Kidney (tissue), 14 donors: ENCODE measurements around the gene GC. TPM values are rescaled to one million over a fixed set of nuclear protein-coding genes. Genes with fewer than 3 reads are reported as not detected.

ENCODE experiments used
- DNase-seq, 5 donors: peaks; one replicate each; pipeline ENCODE4 v3.0.0-alpha.2; 2013 to 2020
- FAIRE-seq: peaks from 2 replicates; lab custom pipeline; 2012; peaks lifted over from hg19 to GRCh38; lab: Jason Lieb, UNC
- H3K27ac ChIP-seq, 2 donors: one replicate each; pipeline ENCODE4 v1.7.0; 2013; ENCODE audit warnings: low read depth in 2 of 2, low read length in 2 of 2, inconsistent platforms in 1 of 2
- H3K27me3 ChIP-seq: one replicate; pipeline ENCODE4 v1.7.1; 2013; ENCODE audit warnings: low read length, inconsistent platforms; ENCODE audit not compliant: control insufficient read depth, insufficient read depth
- H3K36me3 ChIP-seq, 3 donors: one replicate each; pipeline versions ENCODE4 v1.7.0 to v1.7.1; 2013; ENCODE audit warnings: low read length in 3 of 3, control low read depth in 1 of 3, inconsistent platforms in 1 of 3; ENCODE audit not compliant: insufficient read depth in 3 of 3, control insufficient read depth in 2 of 3
- H3K4me1 ChIP-seq, 3 donors: one replicate each; pipeline versions ENCODE4 v1.7.0 to v1.7.1; 2013; ENCODE audit warnings: low read length in 3 of 3, inconsistent platforms in 1 of 3, low read depth in 1 of 3; ENCODE audit not compliant: control insufficient read depth in 2 of 3, insufficient read depth in 2 of 3
- H3K4me3 ChIP-seq, 3 donors: one replicate each; pipeline versions ENCODE4 v1.7.0 to v1.8.1; 2013; ENCODE audit warnings: low read length in 3 of 3, control low read depth in 1 of 3, inconsistent platforms in 1 of 3
- H3K9ac ChIP-seq, 3 donors: one replicate each; pipeline versions ENCODE4 v1.7.0 to v1.7.1; 2013; ENCODE audit warnings: low read length in 3 of 3, control low read depth in 1 of 3, inconsistent platforms in 1 of 3
- H3K9me3 ChIP-seq, 3 donors: one replicate each; pipeline versions ENCODE4 v1.7.0 to v1.7.1; 2013; ENCODE audit warnings: low read length in 3 of 3, control low read depth in 1 of 3, inconsistent platforms in 1 of 3; ENCODE audit not compliant: control insufficient read depth in 2 of 3, insufficient read depth in 1 of 3
- CTCF ChIP-seq: IDR thresholded peaks from 3 replicates; pipeline ENCODE4 v1.5.1; 2012; ENCODE audit warnings: mild to moderate bottlenecking, moderate library complexity, borderline replicate concordance; ENCODE audit not compliant: insufficient read depth; ENCODE audit errors: extremely low read depth
- intact Hi-C: fragments of 100-400 bp; cut with DNase I; formaldehyde crosslinking; loops from one replicate; pipeline ENCODE4 v1.11.1; 2022
- polyA plus RNA-seq: library from polyadenylated mRNA; stranded (reverse); fragments of 350-450 nt; fragmentation: Illumina TruSeq; extraction: RNeasy Lipid Tissue Mini Kit (QIAGEN cat#74804); gene quantifications from one replicate; pipeline ENCODE4 v1.2.3, GENCODE V29; 2014; ENCODE audit warnings: low read depth, low replicate concordance; ENCODE audit not compliant: insufficient read depth
- total RNA-seq: library from RNA; stranded (reverse); fragmentation: NEBNext Ultra II Directional; extraction: Animal tissue kit (Norgen Biotek cat#: 25700); gene quantifications from one replicate; pipeline ENCODE4 v1.2.1, GENCODE V29; 2021
- donor health status: control.
- donor health status: control.
- donor health status: control.
- donor health status: control.
- donor health status: control.
- donor health status: DM: yes; HTN: yes; CAD: no.
- donor health status: Normal renal cell carcinoma (clear cell type).

GC gene
- total and polyA plus RNA-seq, 2 donors from 2014 or later: 0.69 to 1.8 TPM

GRCh38 chr4:71711985-71712348 is 71.9 kb downstream of the GC start:
- FAIRE-seq (no peak), DNase-seq (no peak)
- H3K4me1 ChIP-seq: no peaks in the 10 kb centered on the region
- H3K27me3 ChIP-seq: no peaks in the 10 kb centered on the region
- no peak overlapping the region for H3K27ac ChIP-seq
- no peaks in the 10 kb centered on the region for H3K9me3 ChIP-seq
- TF ChIP-seq CTCF: no peak
- intact Hi-C loops: no loop called here
- no peak overlapping the region for H3K9ac ChIP-seq
- H3K4me3 ChIP-seq: no peak overlapping the region
- no peaks in the 10 kb centered on the region for H3K36me3 ChIP-seq

GRCh38 chr4:71711044-71711984 is 72.6 kb downstream of the GC start:
- H3K4me1 ChIP-seq: no peaks in the 10 kb centered on the region
- no peak for TF ChIP-seq CTCF
- DNase-seq: no peak
- H3K36me3 ChIP-seq: no peaks in the 10 kb centered on the region
- H3K9ac ChIP-seq: no peak overlapping the region
- no peaks in the 10 kb centered on the region for H3K27me3 ChIP-seq
- intact Hi-C loops: no loop called here
- H3K9me3 ChIP-seq: no peaks in the 10 kb centered on the region
- H3K4me3 ChIP-seq: no peak overlapping the region
- H3K27ac ChIP-seq: no peak overlapping the region
- no peak for FAIRE-seq

GRCh38 chr4:71709961-71710360 is 73.9 kb downstream of the GC start:
- Histone ChIP-seq H3K27ac (no peak overlapping the region), H3K4me1 (no peaks in the 10 kb centered on the region), H3K9me3 (no peaks in the 10 kb centered on the region), H3K27me3 (no peaks in the 10 kb centered on the region), H3K4me3 (no peak overlapping the region), H3K36me3 (no peaks in the 10 kb centered on the region), H3K9ac (no peak overlapping the region)
- TF ChIP-seq CTCF: no peak
- DNase-seq: no peak
- no peak for FAIRE-seq
- intact Hi-C loops: no loop called here
